ENCODE results near the gene LY9.

The LY9 gene

GRCh38 chr1:160795951-160796383 is at the start of gene LY9:
Gene LY9 (plus strand): TSS chr1:160796174. CDS start chr1:160796188, 14 bp downstream.
- peak; percentile 40 to 74 for DNase-seq (ENCODE audit: extremely low read depth in 1 of 2, low read depth in 1 of 2)

- DNase-seq (ENCODE audit: extremely low read depth in 1 of 2, low read depth in 1 of 2), result no peak
These were observed 49.0 kb upstream of the LY9 start for GRCh38 chr1:160746836-160747500.

GRCh38 chr1:160747717-160748116 is 48.3 kb upstream of the LY9 start:
- no peak for DNase-seq (ENCODE audit: extremely low read depth in 1 of 2, low read depth in 1 of 2)

- DNase-seq (ENCODE audit: extremely low read depth in 1 of 2, low read depth in 1 of 2), result no peak
These were observed 47.6 kb upstream of the LY9 start for GRCh38 chr1:160748181-160748877.

GRCh38 chr1:160748878-160749269 is 47.1 kb upstream of the LY9 start:
- no peak for DNase-seq (ENCODE audit: extremely low read depth in 1 of 2, low read depth in 1 of 2)

GRCh38 chr1:160750608-160751007 is 45.4 kb upstream of the LY9 start:
- no peak for DNase-seq (ENCODE audit: extremely low read depth in 1 of 2, low read depth in 1 of 2)

GRCh38 chr1:160752406-160752805 is 43.6 kb upstream of the LY9 start:
- no peak for DNase-seq (ENCODE audit: extremely low read depth in 1 of 2, low read depth in 1 of 2)

GRCh38 chr1:160752924-160753323 is 43.0 kb upstream of the LY9 start:
- no peak for DNase-seq (ENCODE audit: extremely low read depth in 1 of 2, low read depth in 1 of 2)

GRCh38 chr1:160753594-160753993 is 42.4 kb upstream of the LY9 start:
- no peak for DNase-seq (ENCODE audit: extremely low read depth in 1 of 2, low read depth in 1 of 2)

- no peak for DNase-seq (ENCODE audit: extremely low read depth in 1 of 2, low read depth in 1 of 2)
These were observed 40.5 kb upstream of the LY9 start for GRCh38 chr1:160755461-160755860.

GRCh38 chr1:160755911-160756848 is 39.8 kb upstream of the LY9 start:
- no peak for DNase-seq (ENCODE audit: extremely low read depth in 1 of 2, low read depth in 1 of 2)

- no peak for DNase-seq (ENCODE audit: extremely low read depth in 1 of 2, low read depth in 1 of 2)
These were observed 39.1 kb upstream of the LY9 start for GRCh38 chr1:160756849-160757201.

GRCh38 chr1:160758521-160758920 is 37.5 kb upstream of the LY9 start:
- no peak for DNase-seq (ENCODE audit: extremely low read depth in 1 of 2, low read depth in 1 of 2)

- no peak for DNase-seq (ENCODE audit: extremely low read depth in 1 of 2, low read depth in 1 of 2)
These were observed 36.2 kb upstream of the LY9 start for GRCh38 chr1:160759740-160760139.

GRCh38 chr1:160761046-160761445 is 34.9 kb upstream of the LY9 start:
- no peak for DNase-seq (ENCODE audit: extremely low read depth in 1 of 2, low read depth in 1 of 2)

GRCh38 chr1:160761886-160762285 is 34.1 kb upstream of the LY9 start:
- no peak for DNase-seq (ENCODE audit: extremely low read depth in 1 of 2, low read depth in 1 of 2)

- no peak for DNase-seq (ENCODE audit: extremely low read depth in 1 of 2, low read depth in 1 of 2)
These were observed 32.0 kb upstream of the LY9 start for GRCh38 chr1:160763993-160764392.

GRCh38 chr1:160767395-160768294 is 28.3 kb upstream of the LY9 start:
- DNase-seq (ENCODE audit: extremely low read depth in 1 of 2, low read depth in 1 of 2), result peak in 1 of 2 donors; percentile 44

GRCh38 chr1:160768295-160768657 is 27.7 kb upstream of the LY9 start:
- DNase-seq (ENCODE audit: extremely low read depth in 1 of 2, low read depth in 1 of 2), result peak; percentile 59 to 81

- no peak for DNase-seq (ENCODE audit: extremely low read depth in 1 of 2, low read depth in 1 of 2)
These were observed 23.6 kb upstream of the LY9 start for GRCh38 chr1:160772331-160772730.

GRCh38 chr1:160773093-160773492 is 22.9 kb upstream of the LY9 start:
- DNase-seq (ENCODE audit: extremely low read depth in 1 of 2, low read depth in 1 of 2), result no peak
